ENCODE data around the gene DUS2.

DNA sequence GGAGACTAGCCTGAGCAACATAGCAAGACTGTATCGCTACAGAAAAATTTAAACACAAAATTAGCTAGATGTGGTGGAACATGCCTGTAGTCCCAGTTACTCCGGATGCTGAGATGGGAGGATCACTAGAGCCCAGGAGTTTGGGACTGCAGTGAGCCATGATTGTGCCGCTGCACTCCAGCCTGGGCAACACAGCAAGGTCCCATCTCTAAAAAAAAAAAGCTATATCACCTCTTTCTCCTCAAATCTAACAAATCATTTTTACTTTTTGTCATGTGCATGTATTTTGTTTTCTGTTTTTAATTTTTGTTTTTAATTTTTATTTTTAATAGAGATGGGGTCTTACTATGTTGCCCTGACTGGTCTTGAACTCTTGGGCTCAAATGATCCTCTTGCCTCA lies 5.9 kb downstream of the DUS2 start:
- TF ChIP-seq POLR2A (IDR thresholded peaks at IDR 0.05; ENCODE audit: control extremely low read depth in 1 of 2, low read depth in 2 of 2, low read length in 2 of 2) (no peak), JUN (IDR thresholded peaks at IDR 0.05; ENCODE audit: low read depth, low read length) (no peak)
- TF ChIP-seq, protein P1, sequence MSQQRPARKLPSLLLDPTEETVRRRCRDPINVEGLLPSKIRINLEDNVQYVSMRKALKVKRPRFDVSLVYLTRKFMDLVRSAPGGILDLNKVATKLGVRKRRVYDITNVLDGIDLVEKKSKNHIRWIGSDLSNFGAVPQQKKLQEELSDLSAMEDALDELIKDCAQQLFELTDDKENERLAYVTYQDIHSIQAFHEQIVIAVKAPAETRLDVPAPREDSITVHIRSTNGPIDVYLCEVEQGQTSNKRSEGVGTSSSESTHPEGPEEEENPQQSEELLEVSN (IDR thresholded peaks at IDR 0.05) = no peak

All from H1 (cell line).